Measurements from ENCODE around the gene SPATA2L. TPM values are rescaled to one million over a fixed set of nuclear protein-coding genes. Genes with fewer than 3 reads are reported as not detected.

Gene SPATA2L
- total and polyA plus RNA-seq, 2 of the 13 experiments (the other 11 are each of a cell fraction or from before 2014, with no cell fraction given), result 9.1 to 20.7 TPM

DNA sequence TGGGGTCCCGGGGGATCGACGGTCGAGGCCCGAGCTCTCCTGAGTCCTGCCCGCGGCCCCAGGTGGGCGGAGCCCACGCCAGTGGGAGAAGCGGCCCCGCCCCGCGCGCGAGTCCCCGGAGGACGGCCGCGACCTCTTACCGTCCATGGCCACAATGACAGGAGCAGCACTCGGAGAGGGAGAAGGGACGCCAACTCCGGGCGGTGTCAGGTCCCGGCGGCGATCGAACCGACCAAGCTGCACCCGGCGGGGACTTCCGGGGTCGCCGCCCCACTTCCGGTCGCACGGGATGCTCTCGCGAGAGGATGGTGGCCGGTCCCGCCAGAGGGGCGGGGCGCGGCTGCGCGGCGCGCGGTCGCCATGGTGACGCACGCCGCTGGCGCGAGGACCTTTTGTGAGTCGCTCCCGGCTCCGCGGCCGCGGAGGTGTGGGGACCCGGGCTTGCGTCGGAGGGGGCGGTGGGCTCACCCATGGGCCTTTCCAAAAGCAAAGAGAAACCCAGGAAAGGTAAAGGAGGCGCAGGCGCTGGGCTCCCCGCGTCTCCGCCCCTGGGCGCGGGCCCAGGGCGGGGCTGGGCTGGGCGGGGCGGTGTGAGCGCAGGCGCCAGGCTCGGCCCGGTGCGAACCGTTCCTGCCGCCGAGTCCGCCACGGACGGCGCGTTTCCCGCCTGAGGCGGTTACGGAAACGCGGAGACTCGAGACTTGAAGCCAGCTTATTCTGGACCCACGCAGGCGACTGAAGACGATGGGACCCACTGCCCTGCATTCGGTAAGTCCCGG is 43.9 kb downstream of the SPATA2L start, which contains the start of the genes CHMP1A and SPATA33 (continued):
- TF ChIP-seq, protein P1, sequence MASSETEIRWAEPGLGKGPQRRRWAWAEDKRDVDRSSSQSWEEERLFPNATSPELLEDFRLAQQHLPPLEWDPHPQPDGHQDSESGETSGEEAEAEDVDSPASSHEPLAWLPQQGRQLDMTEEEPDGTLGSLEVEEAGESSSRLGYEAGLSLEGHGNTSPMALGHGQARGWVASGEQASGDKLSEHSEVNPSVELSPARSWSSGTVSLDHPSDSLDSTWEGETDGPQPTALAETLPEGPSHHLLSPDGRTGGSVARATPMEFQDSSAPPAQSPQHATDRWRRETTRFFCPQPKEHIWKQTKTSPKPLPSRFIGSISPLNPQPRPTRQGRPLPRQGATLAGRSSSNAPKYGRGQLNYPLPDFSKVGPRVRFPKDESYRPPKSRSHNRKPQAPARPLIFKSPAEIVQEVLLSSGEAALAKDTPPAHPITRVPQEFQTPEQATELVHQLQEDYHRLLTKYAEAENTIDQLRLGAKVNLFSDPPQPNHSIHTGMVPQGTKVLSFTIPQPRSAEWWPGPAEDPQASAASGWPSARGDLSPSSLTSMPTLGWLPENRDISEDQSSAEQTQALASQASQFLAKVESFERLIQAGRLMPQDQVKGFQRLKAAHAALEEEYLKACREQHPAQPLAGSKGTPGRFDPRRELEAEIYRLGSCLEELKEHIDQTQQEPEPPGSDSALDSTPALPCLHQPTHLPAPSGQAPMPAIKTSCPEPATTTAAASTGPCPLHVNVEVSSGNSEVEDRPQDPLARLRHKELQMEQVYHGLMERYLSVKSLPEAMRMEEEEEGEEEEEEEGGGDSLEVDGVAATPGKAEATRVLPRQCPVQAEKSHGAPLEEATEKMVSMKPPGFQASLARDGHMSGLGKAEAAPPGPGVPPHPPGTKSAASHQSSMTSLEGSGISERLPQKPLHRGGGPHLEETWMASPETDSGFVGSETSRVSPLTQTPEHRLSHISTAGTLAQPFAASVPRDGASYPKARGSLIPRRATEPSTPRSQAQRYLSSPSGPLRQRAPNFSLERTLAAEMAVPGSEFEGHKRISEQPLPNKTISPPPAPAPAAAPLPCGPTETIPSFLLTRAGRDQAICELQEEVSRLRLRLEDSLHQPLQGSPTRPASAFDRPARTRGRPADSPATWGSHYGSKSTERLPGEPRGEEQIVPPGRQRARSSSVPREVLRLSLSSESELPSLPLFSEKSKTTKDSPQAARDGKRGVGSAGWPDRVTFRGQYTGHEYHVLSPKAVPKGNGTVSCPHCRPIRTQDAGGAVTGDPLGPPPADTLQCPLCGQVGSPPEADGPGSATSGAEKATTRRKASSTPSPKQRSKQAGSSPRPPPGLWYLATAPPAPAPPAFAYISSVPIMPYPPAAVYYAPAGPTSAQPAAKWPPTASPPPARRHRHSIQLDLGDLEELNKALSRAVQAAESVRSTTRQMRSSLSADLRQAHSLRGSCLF (CRISPR knock-in tag; IDR thresholded peaks at IDR 0.05; ENCODE audit: borderline replicate concordance), result 0 out of 2 replicates have a peak, but pooled peaks have one; percentile 35
- TF ChIP-seq, protein P2, sequence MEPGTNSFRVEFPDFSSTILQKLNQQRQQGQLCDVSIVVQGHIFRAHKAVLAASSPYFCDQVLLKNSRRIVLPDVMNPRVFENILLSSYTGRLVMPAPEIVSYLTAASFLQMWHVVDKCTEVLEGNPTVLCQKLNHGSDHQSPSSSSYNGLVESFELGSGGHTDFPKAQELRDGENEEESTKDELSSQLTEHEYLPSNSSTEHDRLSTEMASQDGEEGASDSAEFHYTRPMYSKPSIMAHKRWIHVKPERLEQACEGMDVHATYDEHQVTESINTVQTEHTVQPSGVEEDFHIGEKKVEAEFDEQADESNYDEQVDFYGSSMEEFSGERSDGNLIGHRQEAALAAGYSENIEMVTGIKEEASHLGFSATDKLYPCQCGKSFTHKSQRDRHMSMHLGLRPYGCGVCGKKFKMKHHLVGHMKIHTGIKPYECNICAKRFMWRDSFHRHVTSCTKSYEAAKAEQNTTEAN (CRISPR knock-in tag; conservative IDR thresholded peaks at IDR 0.05), result no peak; the same call in 1 of the 2 replicates
- TF ChIP-seq KDM5B (CRISPR knock-in tag; IDR thresholded peaks at IDR 0.05; ENCODE audit: borderline replicate concordance) (peak; percentile 55; the same call in 1 of the 2 replicates), SALL2 (CRISPR knock-in tag; IDR thresholded peaks at IDR 0.05) (peak; percentile 75), ZNF616 (CRISPR knock-in tag; IDR thresholded peaks at IDR 0.05; ENCODE audit: low read depth) (no peak; the same call in 1 of the 2 replicates), ZNF354B (CRISPR knock-in tag; IDR thresholded peaks at IDR 0.05) (no peak), FOXA1 (IDR thresholded peaks at IDR 0.05) (no peak), FOXA1 (CRISPR knock-in tag; IDR thresholded peaks at IDR 0.05) (0 out of 2 replicates have a peak, but pooled peaks have one; percentile 29)
- TF ChIP-seq, protein P3, sequence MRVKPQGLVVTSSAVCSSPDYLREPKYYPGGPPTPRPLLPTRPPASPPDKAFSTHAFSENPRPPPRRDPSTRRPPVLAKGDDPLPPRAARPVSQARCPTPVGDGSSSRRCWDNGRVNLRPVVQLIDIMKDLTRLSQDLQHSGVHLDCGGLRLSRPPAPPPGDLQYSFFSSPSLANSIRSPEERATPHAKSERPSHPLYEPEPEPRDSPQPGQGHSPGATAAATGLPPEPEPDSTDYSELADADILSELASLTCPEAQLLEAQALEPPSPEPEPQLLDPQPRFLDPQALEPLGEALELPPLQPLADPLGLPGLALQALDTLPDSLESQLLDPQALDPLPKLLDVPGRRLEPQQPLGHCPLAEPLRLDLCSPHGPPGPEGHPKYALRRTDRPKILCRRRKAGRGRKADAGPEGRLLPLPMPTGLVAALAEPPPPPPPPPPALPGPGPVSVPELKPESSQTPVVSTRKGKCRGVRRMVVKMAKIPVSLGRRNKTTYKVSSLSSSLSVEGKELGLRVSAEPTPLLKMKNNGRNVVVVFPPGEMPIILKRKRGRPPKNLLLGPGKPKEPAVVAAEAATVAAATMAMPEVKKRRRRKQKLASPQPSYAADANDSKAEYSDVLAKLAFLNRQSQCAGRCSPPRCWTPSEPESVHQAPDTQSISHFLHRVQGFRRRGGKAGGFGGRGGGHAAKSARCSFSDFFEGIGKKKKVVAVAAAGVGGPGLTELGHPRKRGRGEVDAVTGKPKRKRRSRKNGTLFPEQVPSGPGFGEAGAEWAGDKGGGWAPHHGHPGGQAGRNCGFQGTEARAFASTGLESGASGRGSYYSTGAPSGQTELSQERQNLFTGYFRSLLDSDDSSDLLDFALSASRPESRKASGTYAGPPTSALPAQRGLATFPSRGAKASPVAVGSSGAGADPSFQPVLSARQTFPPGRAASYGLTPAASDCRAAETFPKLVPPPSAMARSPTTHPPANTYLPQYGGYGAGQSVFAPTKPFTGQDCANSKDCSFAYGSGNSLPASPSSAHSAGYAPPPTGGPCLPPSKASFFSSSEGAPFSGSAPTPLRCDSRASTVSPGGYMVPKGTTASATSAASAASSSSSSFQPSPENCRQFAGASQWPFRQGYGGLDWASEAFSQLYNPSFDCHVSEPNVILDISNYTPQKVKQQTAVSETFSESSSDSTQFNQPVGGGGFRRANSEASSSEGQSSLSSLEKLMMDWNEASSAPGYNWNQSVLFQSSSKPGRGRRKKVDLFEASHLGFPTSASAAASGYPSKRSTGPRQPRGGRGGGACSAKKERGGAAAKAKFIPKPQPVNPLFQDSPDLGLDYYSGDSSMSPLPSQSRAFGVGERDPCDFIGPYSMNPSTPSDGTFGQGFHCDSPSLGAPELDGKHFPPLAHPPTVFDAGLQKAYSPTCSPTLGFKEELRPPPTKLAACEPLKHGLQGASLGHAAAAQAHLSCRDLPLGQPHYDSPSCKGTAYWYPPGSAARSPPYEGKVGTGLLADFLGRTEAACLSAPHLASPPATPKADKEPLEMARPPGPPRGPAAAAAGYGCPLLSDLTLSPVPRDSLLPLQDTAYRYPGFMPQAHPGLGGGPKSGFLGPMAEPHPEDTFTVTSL (CRISPR knock-in tag; IDR thresholded peaks at IDR 0.05; ENCODE audit: borderline replicate concordance), result no peak
- TF ChIP-seq, protein P4, sequence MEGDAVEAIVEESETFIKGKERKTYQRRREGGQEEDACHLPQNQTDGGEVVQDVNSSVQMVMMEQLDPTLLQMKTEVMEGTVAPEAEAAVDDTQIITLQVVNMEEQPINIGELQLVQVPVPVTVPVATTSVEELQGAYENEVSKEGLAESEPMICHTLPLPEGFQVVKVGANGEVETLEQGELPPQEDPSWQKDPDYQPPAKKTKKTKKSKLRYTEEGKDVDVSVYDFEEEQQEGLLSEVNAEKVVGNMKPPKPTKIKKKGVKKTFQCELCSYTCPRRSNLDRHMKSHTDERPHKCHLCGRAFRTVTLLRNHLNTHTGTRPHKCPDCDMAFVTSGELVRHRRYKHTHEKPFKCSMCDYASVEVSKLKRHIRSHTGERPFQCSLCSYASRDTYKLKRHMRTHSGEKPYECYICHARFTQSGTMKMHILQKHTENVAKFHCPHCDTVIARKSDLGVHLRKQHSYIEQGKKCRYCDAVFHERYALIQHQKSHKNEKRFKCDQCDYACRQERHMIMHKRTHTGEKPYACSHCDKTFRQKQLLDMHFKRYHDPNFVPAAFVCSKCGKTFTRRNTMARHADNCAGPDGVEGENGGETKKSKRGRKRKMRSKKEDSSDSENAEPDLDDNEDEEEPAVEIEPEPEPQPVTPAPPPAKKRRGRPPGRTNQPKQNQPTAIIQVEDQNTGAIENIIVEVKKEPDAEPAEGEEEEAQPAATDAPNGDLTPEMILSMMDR (CRISPR knock-in tag; IDR thresholded peaks at IDR 0.05), result no peak; the same call in 1 of the 2 replicates
- TF ChIP-seq, protein P5, sequence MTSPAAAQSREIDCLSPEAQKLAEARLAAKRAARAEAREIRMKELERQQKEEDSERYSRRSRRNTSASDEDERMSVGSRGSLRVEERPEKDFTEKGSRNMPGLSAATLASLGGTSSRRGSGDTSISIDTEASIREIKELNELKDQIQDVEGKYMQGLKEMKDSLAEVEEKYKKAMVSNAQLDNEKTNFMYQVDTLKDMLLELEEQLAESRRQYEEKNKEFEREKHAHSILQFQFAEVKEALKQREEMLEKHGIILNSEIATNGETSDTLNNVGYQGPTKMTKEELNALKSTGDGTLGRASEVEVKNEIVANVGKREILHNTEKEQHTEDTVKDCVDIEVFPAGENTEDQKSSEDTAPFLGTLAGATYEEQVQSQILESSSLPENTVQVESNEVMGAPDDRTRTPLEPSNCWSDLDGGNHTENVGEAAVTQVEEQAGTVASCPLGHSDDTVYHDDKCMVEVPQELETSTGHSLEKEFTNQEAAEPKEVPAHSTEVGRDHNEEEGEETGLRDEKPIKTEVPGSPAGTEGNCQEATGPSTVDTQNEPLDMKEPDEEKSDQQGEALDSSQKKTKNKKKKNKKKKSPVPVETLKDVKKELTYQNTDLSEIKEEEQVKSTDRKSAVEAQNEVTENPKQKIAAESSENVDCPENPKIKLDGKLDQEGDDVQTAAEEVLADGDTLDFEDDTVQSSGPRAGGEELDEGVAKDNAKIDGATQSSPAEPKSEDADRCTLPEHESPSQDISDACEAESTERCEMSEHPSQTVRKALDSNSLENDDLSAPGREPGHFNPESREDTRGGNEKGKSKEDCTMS (CRISPR knock-in tag; conservative IDR thresholded peaks at IDR 0.05), result no peak
